Measurements from ENCODE around the gene FAM83G. TPM values are rescaled to one million over a fixed set of nuclear protein-coding genes. Genes with fewer than 3 reads are reported as not detected.

FAM83G gene, protein sequence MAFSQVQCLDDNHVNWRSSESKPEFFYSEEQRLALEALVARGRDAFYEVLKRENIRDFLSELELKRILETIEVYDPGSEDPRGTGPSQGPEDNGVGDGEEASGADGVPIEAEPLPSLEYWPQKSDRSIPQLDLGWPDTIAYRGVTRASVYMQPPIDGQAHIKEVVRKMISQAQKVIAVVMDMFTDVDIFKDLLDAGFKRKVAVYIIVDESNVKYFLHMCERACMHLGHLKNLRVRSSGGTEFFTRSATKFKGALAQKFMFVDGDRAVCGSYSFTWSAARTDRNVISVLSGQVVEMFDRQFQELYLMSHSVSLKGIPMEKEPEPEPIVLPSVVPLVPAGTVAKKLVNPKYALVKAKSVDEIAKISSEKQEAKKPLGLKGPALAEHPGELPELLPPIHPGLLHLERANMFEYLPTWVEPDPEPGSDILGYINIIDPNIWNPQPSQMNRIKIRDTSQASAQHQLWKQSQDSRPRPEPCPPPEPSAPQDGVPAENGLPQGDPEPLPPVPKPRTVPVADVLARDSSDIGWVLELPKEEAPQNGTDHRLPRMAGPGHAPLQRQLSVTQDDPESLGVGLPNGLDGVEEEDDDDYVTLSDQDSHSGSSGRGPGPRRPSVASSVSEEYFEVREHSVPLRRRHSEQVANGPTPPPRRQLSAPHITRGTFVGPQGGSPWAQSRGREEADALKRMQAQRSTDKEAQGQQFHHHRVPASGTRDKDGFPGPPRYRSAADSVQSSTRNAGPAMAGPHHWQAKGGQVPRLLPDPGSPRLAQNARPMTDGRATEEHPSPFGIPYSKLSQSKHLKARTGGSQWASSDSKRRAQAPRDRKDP
- 11.4 and 11.6 TPM in 2 replicates for total RNA-seq

DNA sequence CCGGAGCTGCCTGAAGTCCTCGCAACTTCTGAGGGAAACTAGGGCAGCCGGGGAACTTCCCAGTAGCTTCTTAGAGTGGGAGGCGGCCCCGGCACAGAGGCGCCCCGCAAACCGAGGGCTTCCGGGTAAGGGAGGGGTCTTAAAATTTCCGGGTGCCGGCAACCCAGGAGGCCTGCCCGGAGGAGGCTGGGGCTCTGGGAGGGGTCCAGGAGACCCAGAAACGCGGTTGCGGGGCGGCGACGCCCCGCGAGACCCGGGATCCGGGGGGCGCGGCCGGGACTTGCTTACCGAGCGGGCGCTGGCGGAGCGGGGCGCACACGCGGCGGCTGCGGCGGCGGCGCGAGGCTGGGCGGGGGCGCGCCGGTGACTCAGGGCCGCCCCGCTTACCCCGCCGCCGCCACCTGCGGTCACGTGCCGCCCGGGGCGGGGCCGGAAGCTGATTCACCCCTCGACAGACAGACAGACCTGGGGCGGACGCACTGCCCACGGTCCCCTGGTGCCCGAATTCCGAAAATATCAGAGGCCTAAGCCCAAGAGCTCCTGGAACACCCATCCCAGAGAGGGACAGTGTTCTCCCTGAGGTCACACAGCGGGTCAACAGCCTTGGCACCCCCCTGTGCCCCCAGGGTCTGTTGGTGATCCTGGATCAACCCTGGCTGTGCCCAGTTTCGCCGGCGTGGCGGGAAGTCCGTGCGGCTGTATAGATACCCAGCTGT lies at the start of gene FAM83G:
Gene FAM83G, minus strand, starts transcription at position 344 of the 716 bp plus-strand sequence. CDS start 723 bp downstream, outside the sequence.

DNA sequence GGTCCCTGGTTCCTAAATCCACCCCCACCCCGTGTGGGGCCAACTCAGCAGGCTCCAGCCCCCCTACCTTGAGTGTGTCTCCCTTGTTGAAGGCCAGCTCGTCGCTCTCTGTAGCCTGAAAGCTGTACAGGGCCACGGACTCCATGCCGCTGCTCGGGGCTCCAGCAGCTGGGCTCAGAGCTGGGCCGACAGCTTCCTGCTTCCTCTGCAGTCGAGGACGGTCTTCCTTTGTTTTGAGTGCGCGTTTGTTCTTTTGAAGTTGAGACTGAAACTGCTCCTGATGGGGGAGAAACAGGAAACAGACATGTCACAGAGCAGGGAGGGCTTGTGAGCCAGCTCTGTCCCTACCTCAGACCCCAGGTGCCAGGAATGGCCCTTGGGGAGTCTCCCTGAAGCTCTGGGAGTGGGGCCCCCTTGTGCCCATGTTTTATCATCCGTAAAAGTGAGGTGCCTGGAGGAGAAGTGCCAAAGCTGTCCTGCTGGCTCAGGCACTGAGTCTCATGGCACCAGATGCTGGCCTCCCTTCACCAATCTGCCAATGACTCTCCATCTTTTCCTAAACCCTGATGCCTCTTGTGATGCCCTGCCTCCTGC lies 42.3 kb upstream of the FAM83G start, which contains the start of gene GRAP:
Gene GRAP, minus strand, starts transcription at position 176 of the 594 bp plus-strand sequence. Its CDS starts 31 bp downstream, at position 145.

DNA sequence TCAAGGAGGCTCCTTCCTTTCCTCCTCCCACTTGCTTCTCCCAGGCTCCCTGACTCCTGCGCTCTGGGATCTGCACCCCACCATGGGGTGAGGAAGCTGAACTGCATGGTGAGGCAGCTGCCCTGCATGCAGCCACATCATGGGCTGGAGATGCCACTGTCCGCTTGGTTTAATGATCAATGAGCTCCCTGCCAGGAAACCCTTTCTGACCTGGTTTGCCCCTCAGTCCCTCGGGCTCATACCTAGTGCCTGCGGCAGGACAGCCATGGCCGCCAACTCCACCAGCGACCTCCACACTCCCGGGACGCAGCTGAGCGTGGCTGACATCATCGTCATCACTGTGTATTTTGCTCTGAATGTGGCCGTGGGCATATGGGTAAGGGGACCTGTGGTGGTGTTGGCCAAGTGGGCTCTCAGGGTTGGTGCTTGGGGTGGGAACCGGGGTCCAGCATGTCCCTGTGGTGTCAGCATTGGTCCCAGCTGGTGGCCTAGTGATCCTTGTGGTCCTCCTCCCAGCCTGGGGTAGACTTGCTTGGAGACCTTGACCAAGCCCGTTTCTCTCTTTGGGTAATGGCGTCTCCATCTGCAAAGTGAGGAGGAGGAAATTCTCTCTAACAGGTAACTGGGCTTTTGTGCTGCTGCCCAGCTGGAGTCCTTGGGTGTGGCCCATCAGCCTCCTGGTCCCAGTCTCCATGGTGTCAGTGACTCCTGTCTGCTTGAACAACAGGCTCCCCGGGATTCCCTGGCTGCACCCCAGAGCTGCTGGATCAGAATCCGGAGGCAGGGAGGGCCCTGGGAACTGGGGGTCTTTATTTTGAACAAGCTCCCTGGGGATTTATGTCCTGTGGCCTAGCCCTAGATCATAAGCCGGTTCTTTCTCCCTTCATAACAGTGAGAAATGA lies 52.4 kb downstream of the FAM83G start, which contains the start of gene SLC5A10:
Gene SLC5A10, plus strand, starts transcription at position 225 of the 902 bp plus-strand sequence. Its CDS starts 41 bp downstream, at position 266.

Other genes starting within 250 kb of the FAM83G start
- gene TVP23B, start 223.6 kb downstream of the FAM83G start, total RNA-seq, result 16.2 and 21.9 TPM in 2 replicates
- gene PRPSAP2, start 146.6 kb downstream of the FAM83G start, total RNA-seq, result 22.9 and 30.9 TPM in 2 replicates
- gene SLC5A10, start 52.6 kb downstream of the FAM83G start, total RNA-seq, result not detected in 2 replicates
- gene GRAP, start 42.2 kb upstream of the FAM83G start, total RNA-seq, result under 0.01 TPM in 1 of 2 replicates, not detected in the other
- 1.5 TPM in 1 of 2 replicates, not detected in the other for gene GRAPL, start 122.8 kb upstream of the FAM83G start, total RNA-seq
- gene EPN2, start 232.6 kb upstream of the FAM83G start, total RNA-seq, result 16.0 and 16.5 TPM in 2 replicates

All from bronchus fibroblast of lung (primary cell).